ENCODE data around the gene RILPL1.
"Not testable (repeated sequence)": the region's sequence is repeated elsewhere in the genome, so short reads cannot be mapped to it uniquely, and the experiment has no call there.

DNA sequence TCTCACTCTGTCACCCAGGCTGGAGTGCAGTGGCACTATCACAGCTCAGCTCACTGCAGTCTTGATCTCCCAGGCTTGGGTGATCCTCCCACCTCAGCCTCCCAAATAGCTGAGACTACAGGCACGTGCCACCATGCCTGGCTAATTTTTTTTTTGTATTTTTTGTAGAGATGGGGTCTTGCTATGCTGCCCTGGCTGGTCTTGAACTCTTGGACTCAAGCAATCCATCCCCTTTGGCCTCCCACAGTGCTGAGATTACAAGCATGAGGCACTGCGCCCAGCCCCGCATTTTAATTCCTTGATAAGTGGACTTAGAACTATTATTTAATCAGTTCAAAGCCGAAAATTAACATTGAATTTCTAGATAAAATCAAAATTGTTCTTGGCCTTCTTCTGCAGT is 45.3 kb upstream of the RILPL1 start:
- not testable (repeated sequence) for TF ChIP-seq YY1 (IDR thresholded peaks at IDR 0.05; ENCODE audit: insufficient read depth, insufficient read length); ZNF274 (IDR thresholded peaks at IDR 0.05; ENCODE audit: low read depth, low read length)
